HG03097 (cell line): ENCODE results near the gene CHFR.
A peak's percentile ranks its signal among the peaks of the same experiment; 100 is the strongest.
"Not testable (repeated sequence)": the region's sequence is repeated elsewhere in the genome, so short reads cannot be mapped to it uniquely, and the experiment has no call there.

ENCODE experiments used
- ATAC-seq: cut with Tn5 transposase; IDR thresholded peaks from one replicate; pipeline ENCODE4 v1.9.1; 2021; ENCODE audit not compliant: unreplicated experiment, low FRiP score

The CHFR gene

DNA sequence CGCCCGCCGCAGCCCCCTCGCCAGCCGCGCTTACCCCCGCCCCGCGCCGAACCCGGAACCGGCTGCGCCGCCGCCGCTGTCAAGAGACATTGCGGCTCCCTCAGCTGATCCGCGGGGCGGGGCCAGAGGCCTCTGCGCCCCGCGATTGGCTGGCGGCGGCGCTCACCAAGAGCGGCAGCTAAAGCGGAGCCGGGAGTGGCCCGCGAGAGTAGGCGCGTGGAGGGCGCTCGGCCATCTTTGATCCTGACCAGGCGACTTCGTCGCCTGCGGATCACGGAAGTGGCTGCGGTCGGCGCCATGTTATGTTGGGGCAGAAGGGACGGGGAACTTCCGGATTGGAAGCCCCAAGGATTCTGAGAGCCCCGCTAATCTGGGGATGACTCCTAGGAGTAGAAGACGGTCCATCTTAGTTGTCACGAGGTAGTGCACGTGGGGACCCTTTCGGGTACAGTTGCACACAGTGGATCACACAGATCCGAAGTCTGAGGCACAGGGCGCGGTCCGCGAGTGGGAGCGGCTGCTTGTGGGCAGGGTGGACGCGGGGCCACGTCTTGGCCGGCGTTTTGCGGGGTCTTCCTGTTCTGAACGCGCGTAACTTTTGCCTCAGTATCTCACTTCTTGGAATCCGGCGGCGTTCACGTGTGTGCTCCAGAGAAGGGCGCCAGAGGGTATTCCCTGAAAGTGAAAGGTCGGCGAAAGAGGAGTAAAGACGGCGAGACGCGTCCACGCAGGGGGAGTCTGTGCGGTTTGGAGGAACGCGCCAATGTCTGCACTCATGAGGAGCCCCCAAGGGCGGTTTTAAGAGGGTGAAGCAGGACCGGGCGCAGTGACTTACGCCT is at the start of gene CHFR:
CHFR (minus strand) TSS at position 93 of the 839 bp plus-strand sequence. CDS start 277 bp downstream, outside the sequence.
- peak; percentile 97 for ATAC-seq

GRCh38 chr12:132936921-132937320 is 49.5 kb upstream of the CHFR start:
- not testable (repeated sequence) for ATAC-seq

DNA sequence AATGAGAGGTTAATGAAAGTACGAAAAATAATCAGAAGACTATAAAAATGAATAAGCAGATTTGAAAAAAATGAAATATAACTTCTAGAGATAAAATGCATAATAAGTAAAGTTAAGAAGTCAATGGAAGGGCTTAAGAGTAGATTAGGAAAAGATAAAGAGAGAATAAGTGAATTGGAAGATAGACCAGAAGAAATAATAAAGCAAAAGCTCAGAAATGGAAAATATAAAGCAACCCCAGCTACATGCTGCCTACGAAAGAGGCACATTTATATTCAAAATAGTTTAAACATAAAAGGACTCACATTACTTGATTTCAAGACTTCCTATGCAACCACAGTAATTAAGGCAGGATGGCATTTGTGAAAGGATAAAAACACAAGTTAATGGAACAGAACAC is 48.8 kb upstream of the CHFR start:
- ATAC-seq = no peak

DNA sequence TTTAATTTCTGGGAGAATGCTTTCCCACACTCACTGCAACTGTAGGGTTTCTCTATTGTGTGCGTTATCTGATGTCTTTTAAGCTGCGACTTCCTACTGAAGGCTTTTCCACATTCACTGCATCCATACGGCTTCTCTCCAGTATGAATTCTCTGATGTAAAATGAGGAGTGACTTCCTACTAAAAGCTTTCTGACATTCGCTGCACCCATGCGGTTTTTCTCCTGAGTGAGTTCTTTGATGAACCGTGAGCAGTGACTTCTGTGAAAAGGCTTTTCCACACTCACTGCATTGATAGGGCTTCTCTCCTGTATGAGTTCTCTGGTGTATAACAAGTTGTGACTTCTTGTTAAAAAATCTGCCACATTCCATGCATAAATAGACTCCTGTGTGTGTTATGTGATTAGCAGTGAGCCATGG is 39.0 kb upstream of the CHFR start:
- no peak for ATAC-seq

- no peak for ATAC-seq
Observed at GRCh38 chr12:132925597-132926414, 38.4 kb upstream of the CHFR start.

GRCh38 chr12:132924356-132924755 is 37.0 kb upstream of the CHFR start:
- no peak for ATAC-seq

DNA sequence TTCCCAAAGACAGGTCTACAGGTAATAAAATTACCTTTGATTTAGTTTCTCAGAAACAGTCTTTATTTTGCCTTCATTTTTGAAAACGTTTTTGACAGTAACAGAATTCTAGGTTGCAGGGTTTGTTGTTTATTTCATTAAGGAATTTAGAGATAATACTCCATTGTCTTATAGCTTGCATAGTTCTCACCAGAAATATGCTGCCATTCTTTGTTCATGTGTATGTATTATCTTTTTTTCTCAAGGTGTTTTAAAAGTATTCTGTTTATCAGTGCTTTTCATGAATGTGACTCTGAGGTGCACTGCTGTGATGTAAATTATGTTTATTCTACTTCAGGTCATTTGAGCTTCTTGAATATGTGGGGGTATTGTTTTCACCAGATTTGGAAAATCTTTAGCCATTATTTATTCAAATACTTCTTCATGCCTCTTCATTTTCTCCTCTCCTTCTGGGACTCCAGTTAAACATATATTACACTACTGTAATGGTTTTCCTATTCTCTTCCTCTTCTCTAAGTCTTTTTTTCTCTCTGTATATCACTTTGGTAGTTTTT is 36.0 kb upstream of the CHFR start:
- no peak for ATAC-seq

GRCh38 chr12:132922676-132923075 is 35.3 kb upstream of the CHFR start:
- ATAC-seq = no peak

GRCh38 chr12:132921685-132922084 is 34.3 kb upstream of the CHFR start:
- no peak for ATAC-seq

DNA sequence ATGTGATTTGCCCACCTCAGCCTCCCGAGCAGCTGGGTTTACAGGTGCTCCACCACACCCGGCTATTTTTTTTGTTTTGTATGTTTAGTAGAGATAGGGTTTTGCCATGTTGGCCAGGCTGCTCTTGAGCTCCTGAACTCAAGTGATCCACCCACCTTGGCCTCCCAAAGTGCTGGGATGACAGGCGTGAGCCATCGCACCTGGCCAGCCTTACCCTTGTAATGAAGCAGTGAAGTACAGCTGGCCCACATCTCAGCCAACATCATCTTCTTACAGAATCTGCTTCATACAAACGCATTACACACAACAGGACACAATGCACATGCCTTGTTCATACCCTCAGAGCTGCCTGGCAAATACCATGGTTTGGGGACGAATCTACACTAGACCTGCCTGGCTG is 31.3 kb upstream of the CHFR start:
- no peak for ATAC-seq

DNA sequence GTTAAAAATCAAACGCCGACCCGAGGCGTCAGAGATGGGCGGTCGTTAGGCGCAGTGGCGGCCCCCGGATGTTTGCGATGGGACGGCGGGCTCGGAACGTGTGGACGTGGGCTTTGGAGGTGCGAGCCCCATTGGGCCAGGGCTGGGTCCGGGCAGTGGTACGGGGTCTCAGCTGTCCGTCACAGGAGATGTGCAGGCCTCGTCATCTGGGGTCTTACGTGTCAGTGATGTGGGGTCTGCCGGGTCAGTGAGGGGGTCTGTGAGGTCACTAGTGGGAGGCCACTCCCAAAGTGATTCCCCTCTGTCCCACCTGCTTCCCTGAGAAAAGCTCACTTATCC is 21.6 kb upstream of the CHFR start:
- ATAC-seq = no peak

DNA sequence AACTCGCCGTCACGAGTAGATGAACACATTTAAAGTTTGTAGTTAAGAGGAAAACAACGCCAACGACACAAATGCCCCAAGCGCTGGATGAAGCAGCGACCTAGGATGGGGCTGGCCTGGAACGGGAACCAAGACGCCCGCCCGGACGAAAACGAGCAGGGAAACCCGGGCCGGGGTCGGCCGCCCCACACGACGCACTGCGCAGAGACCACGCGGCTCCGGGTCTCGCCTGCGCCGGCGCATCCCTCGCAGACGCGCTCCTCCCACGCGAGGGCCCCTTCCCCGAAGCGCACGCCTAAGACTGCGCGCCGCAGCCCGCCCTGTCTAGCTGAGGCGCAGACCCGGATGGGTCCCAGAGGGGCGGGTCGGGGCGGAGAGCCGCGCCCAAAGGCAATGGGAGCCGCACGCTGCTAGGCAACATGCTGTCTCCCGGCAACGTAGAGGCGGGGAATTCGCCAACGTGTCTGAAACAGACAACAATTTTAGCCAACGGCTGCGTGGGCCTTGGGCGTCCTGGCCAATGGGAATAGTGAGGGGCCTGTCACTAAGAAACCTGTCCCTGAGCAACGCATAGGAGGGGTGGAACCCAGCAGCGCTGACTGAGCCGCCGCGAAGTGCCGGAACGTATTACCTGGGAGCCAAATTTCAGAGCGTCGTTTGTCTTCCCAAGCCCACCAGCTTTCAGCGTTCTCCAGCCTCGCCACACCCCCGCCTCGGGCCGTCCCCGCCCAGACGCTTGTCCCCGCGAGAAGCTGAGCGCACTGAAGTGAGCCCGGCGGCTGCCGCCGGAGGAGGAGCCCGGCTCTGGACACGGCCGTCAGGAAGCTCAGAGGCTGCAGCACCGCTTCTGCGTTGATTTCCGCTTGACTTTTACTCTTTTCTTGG is 21.0 kb upstream of the CHFR start:
- ATAC-seq = peak; percentile 85

DNA sequence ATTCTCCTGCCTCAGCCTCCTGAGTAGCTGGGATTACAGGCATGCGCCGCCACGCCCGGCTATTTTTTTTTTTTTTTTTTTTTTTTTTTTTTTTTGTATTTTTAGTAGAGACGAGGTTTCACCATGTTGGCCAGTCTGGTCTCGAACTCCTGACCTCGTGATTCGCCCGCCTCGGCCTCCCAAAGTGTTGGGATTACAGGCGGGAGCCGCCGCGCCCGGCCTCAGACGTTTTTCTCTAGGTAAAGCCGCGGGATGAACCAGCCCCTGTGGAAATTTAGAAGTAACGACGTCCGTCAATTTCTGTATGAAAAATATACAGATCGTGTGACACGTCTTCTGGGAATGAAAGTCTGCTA is 20.4 kb upstream of the CHFR start:
- ATAC-seq = not testable (repeated sequence)

DNA sequence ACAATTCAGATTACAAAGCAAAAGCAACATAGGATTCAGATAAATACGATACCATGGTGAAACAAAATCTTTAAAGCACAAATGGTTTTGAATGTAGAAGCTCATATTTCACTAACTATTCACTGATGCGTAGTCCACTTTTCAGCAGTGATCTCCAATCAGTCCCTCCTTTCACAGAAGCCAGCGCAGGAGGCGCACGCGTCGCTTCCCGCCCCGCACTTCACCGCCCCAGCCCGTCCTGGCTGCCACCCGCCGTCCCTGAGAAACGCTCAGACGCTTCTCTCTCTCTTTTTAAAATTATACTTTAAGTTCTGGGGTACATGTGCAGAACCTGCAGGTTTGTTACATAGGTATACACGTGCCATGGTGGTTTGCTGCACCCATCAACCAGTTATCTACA is 19.8 kb upstream of the CHFR start:
- ATAC-seq = no peak

DNA sequence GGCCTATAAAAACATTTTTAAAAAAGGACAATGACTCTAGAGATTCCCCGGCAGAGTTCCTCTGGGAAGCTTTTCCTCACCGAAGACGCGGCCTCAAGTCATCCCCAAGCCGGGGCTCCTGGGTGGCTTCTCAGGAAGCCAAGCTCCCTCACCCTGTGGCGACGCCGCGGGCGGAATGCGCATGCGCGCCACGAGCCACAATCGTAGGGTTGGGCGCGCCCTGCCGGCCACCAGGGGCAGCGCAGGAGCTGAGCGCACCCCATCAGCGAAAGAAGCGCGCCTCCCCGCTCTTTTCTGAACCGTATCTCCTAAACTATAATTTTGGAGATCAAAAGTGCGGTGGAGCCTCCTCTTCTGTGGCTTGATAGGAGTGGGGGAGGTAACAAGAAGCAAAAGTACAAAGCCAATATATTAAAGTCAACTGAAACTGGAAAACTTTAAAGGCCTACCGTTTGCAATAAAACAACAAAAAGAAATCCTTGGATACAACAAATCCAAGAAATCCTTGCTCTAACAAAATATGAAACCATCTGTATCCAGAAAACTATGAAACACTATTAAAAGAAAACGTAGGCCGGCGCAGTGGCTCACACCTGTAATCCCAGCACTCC is 17.4 kb upstream of the CHFR start:
- ATAC-seq = no peak

DNA sequence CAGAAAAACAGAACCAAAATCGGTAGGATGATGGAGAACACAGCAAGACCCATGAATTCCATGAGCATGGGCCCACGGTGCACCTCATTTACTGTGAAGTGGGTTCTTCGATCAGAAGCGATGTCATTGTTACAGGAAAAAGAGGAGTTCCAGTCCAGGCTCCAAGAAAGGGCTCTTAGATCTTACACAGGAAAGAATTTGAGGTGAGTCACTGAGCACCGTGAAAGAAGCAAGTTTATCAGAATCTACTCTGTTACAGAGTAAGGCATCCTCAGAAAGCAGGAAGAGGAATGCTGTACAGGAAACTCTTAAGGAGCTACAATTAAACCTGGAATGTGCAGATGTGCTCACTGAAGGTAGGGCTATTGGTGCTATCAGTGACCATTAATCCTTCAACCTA is 11.6 kb upstream of the CHFR start:
- no peak for ATAC-seq

DNA sequence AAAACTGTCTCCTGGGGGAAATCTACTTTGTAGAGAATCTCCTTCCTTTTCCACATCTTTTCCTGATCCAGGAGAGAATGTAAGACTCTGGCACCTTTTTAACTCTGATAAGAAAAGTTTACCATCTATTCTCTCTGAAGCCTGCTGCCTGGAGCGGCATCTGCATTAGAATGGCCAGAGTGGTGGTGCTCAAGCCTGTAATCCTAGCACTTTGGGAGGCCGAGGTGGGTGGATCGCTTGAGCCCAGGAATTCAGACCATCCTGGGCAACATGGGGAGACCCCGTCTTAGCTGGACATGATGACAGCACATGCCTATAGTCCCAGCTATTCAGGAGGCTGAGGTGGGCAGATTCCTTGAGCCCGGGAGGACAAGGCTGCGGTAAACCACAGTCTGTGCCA is 1.4 kb upstream of the CHFR start:
- no peak for ATAC-seq

GRCh38 chr12:132886529-132887477 is 602 bp downstream of the CHFR start:
- ATAC-seq = peak; percentile 33

GRCh38 chr12:132881818-132882217 is 5.6 kb downstream of the CHFR start:
- ATAC-seq = no peak
